GM21619 (cell line): ENCODE measurements around the gene C2orf15.
"Not testable (repeated sequence)": the region's sequence is repeated elsewhere in the genome, so short reads cannot be mapped to it uniquely, and the experiment has no call there.

ENCODE experiments used
- ATAC-seq: cut with Tn5 transposase; IDR thresholded peaks from one replicate; pipeline ENCODE4 v1.9.1; 2021; ENCODE audit not compliant: unreplicated experiment

C2orf15 gene

DNA sequence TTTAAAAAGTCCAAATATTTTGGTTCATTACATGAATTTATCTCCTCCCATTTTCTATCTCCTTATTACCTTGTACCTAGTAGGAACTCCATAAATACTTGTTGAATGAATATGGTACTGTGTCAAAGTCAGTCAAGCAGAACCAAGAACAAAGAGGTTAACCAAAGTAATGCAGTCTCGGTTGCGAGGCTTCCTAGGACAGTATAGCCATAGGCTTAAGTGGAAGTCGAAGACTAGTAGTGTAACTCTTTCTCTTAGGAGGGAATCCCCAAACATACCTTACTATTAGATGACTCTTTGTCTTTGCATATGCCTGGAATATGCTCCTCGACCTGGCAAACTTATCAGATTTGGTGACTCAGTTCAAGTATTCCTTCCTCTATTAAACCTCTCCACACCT is 18.1 kb downstream of the C2orf15 start:
- ATAC-seq = no peak

DNA sequence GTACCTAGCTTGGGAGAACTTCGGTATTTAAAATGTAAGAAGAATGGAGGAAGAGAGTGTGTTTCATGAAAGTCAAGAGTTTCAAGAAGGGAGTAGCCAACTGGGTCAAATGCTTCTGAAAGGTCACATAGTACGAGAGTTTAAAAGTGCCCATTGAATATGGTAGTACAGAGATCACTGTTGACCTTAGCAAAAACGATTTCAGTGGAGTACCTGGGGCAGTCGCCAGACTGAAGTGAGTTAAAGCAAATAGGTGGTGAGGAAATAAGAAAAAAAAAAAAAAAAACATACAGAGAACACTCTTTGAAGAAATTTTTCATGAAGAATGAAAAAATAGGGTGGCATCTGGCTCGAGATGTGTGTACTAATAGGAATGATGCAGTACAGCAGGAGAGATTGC is 24.7 kb downstream of the C2orf15 start:
- no peak for ATAC-seq

GRCh38 chr2:99169534-99169933 is 28.0 kb downstream of the C2orf15 start:
- peak; percentile 51 for ATAC-seq

DNA sequence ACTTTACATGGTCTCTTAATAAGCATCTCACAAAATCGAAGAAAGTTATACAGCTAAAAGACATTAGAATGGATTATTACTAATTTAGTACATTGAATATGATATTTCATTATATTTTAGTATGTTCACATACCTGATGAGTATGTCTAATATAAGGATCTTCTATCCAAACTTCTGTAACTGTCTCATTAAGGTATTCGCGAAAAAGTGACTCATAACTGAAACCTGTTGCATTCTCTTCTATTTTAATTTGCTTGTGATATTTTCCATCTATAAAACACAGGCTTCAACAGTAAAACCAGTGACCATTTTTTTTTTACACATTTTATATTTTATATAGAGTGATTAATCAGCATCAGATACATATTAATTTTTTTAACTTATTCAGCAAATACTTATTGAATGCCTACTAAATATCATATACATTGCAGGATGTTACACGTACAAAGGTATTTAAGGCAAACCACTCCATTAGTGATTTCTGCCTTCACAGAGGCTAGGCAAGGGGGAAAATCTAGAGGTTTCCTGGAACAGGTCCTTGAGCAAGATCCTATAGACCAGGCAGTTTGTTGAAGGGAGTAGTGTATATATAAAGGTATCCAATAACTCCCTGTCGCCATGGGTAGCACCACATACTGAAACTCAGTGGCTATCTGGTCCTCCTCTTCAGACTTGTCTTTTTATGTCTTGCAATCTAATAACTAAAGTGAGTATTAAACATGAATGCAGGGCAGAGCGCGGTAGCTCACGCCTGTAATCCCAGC is 30.1 kb downstream of the C2orf15 start:
- no peak for ATAC-seq

GRCh38 chr2:99180755-99181623 is 39.5 kb downstream of the C2orf15 start, which contains the start of the genes MITD1 and MRPL30:
Gene MITD1 (minus strand): TSS chr2:99181058. CDS start chr2:99180981, 77 bp downstream.
Gene MRPL30 (plus strand): TSS chr2:99181184. CDS start chr2:99186204, 5,020 bp downstream.
- ATAC-seq = peak; percentile 91

- ATAC-seq = no peak
These were observed 40.1 kb downstream of the C2orf15 start for GRCh38 chr2:99181624-99182000.

DNA sequence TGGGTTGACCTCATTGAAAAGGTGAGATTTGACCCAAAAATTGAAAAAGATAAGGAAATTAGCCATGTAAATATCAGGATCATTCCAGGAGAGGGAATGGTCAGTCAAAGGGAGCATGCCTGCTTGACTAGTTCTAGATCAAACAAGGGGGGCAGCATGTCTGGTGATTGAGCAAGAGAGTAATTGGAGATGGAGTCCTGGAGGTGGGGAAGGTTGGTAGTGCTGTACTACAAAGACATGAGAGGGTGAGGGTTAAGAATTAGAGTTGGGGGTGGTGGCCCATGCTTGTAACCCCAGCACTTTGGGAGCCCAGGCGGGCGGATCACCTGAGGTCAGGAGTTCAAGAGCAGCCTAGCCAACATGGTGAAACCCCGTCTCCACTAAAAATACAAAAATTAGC is 41.5 kb downstream of the C2orf15 start:
- no peak for ATAC-seq

GRCh38 chr2:99184811-99185210 is 43.3 kb downstream of the C2orf15 start:
- ATAC-seq = no peak

GRCh38 chr2:99187011-99187410 is 45.5 kb downstream of the C2orf15 start:
- no peak for ATAC-seq

GRCh38 chr2:99188357-99188756 is 46.9 kb downstream of the C2orf15 start:
- ATAC-seq = no peak

DNA sequence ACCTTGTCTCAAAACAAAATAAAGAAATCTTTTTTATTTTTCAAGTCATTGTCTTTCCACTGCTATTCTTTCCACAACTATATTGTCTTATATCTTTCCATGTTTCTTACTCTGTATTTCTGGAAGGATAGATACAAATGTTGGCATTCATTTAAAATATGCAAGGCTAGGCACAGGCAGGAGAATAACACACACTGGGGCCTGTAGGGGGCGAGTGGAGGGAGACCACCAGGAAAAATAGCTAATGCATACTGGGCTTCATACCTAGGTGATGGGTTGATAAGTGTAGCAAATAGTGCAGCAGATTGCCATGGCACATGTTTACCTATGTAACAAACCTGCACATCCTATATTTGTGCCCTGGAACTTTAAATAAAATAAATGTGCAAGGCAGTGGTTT is 49.0 kb downstream of the C2orf15 start:
- no peak for ATAC-seq

GRCh38 chr2:99192364-99192763 is 50.9 kb downstream of the C2orf15 start:
- not testable (repeated sequence) for ATAC-seq

- no peak for ATAC-seq
These were observed 56.8 kb downstream of the C2orf15 start for GRCh38 chr2:99198103-99198841.

DNA sequence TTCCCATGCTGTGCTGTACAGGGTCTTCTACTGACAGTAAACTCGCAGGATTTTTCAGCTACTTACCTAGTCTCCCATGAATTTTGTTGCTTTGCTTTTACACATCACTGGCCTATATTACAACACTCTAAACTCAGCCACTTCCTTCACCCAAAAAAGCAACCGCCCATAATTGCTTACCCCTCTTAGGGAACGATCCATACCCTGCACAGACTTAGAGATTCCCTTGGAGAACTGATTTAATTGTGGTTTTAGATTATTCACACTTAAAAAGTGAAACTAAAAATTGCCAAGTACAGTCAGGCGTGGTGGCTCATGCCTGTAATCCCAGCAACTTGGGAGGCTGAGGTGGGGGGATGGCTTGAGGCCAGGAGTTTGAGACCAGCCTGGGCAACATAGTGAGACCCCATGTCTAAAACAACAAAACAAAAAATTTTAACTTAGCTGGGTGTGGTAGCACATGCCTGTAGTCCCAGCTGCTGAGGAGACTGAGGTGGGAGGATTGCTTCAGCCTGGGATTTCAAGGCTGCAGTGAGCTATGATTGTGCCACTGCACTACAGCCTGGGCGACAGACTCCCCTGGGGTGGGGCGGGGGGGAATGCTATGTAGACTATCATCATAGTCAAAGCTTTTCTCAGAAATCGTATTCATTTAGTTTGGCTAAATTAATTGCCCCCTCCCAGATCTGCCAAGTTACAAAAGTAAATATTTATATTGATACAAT is 58.7 kb downstream of the C2orf15 start:
- ATAC-seq = no peak
